ENCODE data around the gene MARCHF2.
"Not testable (repeated sequence)": the region's sequence is repeated elsewhere in the genome, so short reads cannot be mapped to it uniquely, and the experiment has no call there.

MARCHF2 gene

DNA sequence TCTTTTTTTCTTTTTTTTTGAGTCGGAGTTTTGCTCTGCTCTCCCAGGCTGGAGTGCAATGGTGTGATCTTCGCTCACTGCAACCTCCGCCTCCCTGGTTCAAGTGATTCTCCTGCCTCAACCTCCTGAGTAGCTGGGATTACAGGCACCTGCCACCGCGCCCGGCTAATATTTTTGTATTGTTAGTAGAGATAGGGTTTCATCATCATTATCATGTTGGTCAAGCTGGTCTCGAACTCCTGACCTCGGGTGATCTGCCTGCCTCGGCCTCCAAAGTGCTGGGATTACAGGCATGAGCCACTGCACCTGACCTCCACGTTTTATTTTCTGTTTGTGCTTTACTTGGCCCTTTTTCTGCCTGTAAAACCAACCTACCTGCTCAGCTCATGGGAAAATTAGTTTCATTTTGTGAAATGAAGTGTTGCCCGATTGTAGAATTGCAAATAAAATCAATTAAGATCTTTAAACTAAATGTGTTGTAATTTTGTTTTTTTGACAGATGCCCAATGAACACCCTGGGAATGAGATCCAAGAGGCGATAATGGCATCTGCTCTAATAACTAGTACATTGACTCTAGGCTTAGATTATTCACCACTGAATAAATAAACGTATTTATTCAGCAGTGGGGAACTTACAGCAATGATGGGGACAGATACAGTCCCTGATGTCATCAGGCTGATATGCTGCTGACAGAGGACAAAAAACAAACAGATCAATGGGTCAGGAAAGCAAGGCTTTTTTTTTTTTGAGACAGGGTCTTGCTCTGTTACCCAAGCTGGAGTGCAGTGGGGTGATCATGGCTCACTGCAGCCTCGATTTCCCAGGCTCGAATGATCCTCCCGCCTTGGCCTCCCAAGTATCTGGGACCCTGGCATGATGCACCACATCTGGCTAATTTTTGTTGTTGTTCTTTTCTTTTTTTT is 25.2 kb upstream of the MARCHF2 start:
- no peak for DNase-seq

DNA sequence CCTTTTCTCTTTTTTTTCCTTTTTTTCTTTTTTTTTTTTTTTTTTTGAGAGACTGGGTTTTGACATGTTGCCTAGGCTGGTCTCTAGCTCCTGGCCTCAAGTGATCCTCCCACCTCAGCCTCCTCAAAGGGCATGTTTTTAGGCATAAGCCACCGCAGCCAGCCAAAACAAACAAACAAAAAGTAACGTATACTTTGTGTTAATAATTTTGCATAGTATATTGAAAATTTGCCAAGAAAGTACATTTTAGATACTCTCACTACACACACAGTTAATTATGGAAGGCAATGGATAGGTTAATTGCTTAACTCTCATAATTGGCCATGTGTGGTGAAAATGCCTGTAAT is 24.5 kb upstream of the MARCHF2 start:
- no peak for DNase-seq

DNA sequence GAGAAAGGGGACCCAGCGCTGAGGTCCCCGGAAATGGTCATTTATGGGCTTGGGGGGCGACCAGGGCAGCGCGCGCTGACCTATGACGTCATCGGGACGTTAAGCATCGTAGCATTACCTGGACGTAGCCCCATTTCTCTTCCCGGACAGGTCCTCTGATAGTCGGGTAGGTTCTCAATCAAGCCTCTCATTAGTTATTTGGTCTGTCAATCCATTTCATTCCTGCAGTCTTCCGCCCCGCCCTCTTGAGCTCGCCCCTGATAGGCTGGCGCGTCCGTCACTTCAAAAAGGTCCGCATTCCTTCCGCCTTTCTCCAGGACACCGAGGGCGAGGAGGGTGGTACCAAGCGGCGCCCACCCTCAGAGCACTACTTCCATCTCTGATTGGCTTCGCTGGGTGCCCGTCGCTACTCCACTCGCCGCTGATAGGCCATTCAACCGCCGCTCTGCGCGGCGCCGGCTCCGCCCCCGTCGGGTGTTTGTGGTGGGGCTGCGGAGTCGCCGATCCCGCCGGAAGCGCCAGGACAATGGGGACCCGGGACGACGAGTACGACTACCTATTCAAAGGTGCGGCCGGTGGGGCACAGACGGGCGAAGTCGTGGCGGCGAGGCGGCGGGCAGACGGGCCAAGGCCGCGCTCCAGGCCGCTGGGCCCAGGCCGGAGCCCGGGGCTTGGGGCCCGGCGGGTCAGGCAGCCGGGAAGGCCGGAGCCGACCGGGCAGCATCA is 23.1 kb upstream of the MARCHF2 start, which contains the start of gene RAB11B:
TSS of gene RAB11B (plus strand) at position 470 of the 726 bp plus-strand sequence. CDS start at position 527, 57 bp downstream.
- peak; percentile 99 for DNase-seq

DNA sequence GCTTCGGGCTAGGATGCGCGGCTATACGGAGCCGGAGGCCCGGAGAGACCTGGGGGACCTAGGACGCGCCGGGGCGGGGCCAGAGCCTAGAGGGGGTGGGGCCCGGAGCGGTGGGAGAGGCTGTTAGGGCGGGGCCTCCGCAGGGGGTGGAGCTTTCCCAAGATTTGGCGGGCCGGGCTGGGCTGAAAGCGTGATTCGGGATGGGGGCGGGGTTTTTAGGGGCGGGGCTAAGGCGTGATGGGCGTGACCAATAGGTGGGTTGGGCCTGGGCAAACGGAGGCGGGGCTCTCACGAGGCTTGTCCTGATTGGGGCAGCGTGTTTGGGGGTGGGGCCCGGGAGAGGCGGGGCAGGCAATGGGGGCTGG is 22.5 kb upstream of the MARCHF2 start:
- peak; percentile 96 for DNase-seq

DNA sequence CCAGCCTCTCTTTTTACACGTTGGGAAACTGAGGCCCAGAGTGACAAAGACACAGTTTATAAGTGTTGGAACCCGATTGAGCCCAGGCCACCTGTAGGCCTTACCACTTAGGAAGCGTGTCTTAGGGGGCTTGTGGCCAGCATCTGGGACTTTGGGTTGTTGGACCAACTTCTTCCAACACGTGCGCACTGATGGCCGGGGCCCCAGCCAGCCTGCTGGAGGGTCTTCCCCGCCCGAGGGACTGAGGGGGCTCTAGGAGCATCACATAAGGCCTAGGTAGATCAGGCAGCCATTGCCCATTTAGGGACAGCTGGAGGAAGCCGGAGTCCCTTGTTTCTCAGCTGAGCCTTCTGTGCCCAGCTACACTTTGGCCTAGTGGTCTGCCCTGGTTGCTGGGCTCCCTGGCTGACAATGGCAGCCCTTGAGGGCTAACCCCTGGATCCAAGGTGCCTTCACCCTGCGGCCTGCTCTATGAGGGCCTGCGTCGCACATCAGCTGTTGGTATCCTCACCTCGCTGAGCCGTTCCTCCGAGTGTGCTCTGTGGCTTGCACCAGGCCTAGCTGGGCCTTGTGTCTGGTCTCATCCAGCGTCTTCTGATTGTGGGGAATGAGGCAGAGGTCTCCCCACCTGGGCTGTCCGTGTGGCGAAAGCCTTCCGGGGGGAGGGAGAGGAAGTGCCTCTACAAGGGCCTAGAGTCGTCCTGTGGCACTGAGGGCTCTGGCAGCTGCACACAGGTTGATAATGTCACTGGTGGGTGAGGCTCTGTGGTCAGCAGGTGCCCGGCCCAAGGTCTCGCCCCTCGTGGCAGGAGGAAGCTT is 21.7 kb upstream of the MARCHF2 start:
- DNase-seq: no peak

DNA sequence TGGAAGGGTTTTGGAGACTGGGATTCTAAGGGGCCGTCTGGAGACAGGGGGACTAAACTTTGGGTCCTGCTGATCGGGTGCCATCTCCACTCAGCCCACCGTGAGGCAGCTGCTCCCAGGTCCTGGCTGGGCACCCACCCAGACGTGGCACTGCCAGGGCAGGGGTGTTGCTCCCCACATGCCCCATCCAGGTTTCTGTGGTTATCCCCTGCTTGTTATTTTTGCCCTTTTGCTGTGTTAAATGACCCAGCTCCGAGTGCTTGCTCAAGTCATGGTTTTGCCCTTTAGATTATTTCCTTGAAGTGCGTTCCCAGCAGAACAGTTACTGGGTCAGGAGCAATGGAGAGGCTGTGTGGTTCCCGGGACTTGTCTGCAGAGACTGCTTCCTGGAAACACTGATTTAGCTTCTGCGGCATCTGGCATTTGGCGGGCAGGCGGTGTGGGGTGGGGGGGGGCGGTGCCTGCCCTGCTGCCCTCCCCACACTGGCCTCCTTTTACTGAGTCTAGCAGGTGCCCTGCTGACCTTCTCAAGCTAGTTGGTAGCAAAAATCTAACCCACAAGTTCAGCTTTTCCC is 21.0 kb upstream of the MARCHF2 start:
- DNase-seq: no peak

DNA sequence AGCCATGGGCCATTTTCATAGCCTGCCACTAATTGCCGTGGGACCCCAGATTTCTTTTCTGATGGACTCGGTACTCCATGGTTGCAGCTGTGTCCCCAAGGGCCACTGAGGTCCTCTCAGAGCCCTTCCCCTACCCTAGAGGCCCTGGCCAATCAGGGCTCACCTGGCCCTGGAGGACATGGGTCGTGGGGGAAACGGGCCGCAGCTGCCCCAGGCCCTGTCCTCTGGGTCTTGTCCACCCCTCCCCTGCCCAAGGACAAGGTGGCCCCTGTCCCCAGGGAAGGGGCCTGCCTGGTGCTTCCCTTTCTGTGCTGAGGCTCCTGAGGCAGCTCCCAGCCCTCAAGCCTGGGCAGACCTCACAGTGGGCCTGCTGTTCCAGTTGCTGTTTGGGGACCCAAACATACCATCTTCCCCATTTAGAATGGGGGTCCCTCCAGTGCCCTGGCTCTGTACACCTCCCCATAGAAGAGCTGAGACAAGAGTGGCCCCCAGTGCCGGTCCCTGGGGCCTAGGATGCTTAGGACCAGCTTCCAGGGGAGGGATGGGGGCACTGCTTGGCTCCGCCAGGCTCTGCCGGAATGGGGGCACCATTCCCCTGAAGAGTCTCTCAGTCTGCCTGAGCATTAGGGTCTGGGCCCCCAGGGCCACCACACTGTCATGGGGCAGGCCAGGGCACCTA is 19.8 kb upstream of the MARCHF2 start:
- no peak for DNase-seq

DNA sequence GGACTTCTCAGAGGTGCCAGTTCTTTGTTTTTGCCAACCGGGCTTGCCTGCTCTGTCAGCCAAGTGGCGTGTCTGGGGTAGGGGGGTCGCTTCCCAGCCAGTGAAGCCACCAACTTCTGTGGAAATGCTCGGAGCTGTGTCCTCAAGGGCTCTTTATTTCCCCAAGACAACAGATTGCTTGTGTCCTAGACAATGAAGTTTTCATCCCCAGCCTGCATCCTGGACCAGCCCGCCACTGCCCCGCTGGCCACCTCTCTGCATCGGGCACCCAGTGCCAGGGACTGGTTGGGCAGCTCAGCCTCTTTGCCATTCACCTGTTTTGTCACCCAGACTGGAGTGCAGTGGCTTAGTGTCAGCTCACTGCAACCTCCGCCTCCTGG is 19.2 kb upstream of the MARCHF2 start:
- no peak for DNase-seq

DNA sequence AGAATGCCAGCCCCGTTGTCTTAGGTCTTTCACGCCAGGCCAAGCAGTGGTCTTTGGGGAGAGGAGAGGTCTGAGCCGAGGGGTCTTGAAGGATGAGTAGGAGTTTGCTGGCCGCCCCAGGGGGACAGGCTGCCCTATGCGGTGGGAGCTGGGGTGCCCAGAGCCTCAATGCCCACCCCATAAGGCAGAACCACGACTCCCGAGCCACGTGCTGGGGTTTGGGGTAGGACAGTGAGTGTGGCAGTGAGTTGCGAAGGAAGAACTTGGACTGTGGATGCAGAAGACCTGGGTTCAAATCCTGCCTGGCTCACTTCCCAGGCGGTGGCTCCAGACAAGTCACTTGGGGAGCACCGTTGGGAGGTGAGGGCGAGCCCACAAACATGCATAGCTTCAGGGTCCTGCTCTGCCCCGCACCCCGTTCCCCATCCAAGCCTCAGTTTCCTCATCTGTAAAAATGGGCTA is 17.5 kb upstream of the MARCHF2 start:
- no peak for DNase-seq

DNA sequence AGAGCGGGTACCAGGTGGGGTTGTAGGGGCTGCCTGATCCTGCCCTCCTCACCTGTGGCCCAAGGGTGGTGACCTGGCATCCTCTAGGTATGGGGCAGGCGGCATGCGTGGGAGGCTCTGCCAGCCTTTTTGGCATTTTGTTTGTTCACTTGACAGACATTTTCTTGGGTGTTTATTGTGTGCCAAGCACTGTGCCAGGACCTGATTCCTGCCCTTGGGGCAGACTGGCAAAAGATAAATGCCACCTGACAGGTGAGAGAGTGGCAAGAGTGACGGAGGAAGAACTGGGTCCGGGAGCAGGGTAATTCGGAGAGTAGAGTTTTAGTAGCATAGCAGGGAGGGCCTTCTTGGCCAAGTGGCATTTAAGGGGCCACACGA is 16.9 kb upstream of the MARCHF2 start:
- DNase-seq: no peak

DNA sequence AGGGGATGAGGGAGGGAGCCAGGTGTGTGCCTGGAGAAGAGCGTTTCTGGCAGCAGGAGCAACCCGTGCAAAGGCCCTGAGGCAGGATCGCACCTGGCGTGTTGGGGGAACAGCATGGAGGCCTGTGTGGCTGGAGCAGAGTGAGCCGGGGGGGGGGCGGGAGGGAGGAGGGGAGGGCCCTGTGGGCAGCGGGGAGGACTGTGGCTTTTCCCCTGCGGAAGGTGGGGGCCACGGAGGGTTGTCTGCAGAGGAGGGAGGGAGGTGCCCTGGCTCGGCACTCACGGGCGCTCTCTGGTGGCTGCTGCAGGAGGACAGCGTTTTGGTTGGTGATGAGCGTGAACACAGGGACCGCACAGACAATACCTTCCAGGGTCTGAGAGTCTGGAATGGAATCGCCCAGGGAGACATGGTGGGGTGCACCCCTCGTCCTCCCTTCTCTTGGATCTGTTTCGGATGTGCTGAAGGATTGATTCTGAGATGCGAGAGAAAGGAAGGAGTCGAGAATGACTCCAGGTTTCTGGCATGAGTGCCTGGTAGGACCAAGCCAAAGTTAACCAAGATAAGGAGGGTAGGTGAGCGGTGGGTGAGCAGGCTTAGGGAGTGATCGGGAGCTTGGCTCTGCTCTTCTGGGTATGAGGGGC is 16.4 kb upstream of the MARCHF2 start:
- DNase-seq: peak; percentile 66

DNA sequence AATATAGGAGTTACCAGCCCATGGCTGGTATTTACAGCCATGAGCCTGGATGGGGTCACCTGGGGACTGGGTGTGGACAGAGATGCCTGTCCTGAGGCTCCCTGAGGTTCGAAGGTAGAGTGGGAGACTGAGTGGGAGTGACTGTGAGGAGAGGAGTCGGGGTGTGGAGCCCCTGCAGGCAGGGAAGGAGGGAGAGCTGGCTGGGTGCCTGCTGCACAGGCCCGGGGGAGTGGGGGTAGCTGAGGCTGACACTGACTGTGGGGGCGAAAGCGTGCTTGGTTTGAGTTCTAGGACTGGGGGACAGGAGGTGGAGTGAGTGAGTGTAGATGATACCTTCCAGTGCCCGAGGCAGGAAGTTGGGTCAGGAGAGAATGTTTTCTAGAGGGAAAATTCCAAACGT is 15.8 kb upstream of the MARCHF2 start:
- no peak for DNase-seq

DNA sequence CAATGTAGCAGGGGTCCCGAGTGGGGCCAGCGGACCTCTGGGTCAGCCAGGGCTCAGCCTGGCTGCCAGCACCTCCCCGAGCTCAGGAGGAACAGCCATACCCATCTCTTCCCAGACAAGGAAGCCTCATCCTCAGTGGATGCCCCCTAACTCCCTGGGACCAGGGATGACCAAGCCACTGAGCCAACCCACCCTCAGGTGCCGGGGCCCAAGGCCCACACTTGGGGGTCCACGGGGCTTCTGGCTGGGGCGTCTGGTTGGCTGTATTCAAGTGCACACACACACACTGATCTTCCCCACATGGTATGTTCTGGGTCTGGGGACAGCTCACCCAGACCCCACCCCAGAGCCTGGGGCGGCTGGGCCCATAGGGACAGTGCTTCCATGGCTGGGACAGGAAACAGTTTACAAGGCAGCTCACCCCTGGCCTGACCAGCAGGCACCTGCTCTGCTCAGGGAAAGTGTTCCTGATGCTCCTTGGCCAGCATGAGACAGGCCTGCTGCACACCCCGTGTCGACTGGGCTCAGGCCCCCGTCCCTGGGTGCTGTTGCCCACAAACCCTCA is 15.3 kb upstream of the MARCHF2 start:
- no peak for DNase-seq

DNA sequence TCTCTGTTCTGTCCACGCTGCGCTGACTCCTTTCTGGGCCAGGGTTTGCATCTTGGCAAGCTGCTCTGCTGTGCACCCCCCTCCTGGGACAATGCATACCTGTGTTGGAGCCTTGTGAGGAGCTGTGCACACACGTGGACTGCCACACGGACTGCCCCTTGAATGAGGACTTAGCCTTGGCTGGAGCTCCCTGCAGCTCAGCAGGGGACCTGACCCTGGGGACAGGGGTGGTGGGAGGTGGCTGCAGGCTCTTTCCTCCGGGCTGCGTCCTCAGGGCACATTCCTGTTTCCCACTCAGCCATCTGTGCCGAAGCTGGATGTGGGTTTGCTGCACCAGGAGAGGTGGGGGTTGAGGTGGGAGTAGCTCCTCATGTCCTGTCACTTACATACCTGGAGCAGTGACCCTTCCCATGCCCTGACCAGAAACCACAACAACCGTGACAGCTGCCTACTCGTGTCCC is 14.8 kb upstream of the MARCHF2 start:
- no peak for DNase-seq

DNA sequence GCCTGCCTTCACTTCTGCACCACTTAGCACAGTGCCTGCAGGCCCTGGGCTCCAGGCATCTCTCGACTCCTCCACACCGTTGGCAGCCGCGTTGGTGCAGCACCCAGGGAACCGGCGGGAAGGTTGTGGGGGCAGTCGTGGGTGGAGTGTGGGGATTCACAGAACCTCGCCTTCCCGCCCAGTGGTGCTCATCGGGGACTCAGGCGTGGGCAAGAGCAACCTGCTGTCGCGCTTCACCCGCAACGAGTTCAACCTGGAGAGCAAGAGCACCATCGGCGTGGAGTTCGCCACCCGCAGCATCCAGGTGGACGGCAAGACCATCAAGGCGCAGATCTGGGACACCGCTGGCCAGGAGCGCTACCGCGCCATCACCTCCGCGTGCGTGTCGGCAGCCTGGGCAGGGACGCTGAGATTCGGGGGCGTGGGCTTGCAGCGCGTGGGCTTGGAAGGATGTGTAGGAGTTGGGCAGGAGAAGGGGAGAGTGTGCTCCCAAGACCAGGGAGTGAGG is 13.4 kb upstream of the MARCHF2 start:
- no peak for DNase-seq

DNA sequence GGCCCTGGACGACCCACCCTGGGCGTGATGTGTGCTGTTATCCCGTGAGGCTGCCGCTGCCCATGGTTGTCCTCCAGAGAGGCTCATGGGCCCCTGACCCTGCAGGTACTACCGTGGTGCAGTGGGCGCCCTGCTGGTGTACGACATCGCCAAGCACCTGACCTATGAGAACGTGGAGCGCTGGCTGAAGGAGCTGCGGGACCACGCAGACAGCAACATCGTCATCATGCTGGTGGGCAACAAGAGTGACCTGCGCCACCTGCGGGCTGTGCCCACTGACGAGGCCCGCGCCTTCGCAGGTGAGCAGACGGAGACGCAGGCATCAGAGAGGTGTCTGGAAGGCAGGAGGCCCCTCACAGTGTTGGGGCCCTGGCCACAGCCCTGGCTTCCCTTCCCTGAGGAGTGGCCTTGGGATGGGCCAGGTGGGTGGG is 11.1 kb upstream of the MARCHF2 start:
- DNase-seq: no peak

DNA sequence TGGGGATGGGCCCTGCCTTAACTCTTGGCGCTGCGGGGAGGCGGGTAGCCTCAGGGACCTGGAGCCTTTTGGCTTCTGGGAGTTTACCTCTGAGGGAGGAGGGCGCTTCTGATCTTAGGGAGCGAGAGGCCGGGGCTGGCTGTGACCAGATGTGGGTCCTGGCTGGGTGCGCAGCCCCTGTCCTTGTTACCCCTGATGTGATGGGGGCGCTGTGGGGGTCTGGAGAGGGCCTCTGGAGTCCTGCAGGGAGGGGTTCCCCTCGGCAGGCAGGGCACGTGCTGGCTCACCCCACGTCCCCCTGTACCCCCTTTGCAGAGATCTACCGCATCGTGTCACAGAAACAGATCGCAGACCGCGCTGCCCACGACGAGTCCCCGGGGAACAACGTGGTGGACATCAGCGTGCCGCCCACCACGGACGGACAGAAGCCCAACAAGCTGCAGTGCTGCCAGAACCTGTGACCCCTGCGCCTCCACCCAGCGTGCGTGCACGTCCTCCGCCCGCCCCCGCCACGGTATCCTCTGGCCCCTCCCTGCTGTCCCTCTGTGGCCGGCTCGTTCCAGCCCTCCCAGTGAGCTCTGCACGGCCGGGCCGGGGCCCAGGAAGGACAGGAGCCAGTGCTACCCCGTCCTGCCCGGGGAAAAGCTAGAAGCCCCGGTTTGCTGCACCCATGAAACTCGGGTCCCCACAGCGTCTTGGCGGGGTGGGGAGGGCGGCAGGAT is 9.8 kb upstream of the MARCHF2 start:
- DNase-seq: no peak

DNA sequence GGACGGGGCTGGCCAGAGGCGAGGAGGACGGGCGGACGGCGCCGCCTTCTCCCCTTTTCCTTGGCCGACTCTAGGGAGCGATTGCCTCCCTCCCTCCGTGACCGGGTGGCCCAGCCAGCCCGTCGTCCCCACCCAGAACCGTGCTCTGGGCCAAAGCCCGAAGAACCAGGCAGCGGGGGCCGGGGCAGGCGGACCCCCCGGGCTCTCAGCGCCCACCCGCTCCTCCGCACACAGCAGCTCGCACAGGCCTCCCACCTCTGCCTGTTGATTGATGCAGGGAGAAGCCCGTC is 9.3 kb upstream of the MARCHF2 start:
- no peak for DNase-seq

DNA sequence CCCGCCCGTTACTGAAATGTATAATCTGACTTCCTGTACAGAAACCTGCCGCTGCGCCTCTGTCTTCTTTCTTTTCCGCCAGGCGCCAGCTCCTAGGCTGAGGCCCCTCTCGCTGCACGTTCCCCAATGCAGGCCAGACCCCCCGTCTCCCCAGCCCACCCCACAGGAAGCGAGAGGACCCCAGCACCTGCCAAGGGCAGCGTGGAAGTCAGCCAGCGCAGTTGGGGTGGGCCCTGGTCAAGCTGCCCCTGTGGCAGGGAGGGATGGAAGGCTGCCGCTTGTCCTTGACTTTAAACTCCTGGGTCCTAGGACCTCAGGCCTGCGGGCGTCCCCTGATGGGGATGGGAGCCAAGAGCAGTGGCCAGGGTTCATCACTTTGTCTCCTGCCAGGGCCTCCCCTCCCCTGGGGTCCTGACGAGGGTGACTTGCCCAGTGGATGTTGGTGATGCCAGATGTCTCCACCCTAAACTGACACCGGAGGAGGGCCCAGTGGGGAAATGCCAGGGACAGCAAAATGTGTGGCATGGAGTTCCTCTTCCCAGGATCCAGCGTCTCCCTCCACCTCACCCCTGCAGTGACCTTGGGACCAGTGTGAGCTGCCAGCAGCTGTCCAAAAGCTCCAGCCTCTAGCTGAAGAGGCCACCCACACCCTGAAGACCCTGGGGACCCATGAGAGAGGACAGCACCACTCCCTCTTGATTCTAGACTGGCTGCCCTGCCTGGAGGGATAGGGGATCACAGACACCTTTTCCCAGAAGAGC is 8.5 kb upstream of the MARCHF2 start:
- DNase-seq: no peak

DNA sequence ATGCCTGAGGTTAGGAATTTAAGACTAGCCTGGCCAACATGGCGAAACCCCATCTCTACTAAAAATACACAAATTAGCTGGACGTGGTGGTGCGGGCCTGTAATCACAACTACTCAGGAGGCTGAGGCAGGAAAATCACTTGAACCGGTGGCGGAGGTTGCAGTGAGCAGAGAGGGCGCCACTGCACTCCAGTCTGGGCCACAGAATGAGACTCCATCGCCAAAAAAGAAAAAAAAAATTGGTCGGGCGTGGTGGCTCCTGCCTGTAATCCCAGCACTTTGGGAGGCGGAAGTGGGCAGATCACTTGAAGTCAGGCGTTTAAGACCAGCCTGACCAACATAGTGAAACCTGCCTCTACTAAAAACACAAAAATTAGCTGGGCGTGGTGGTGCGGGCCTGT is 2.4 kb upstream of the MARCHF2 start:
- DNase-seq: not testable (repeated sequence)

Data from stimulated activated CD4-positive, alpha-beta T cell treated with anti-CD3 and anti-CD28 coated beads, Interleukin-1b, Interleukin-23, amount 100 ng/mL, for 48 hours (primary cell).